GM12875 (cell line): ENCODE measurements around the gene TBX18.

Experiments
- H3K4me3 ChIP-seq: one replicate; pipeline ENCODE4 v1.5.1; 2011; ENCODE audit warnings: low read depth, low read length, control low read depth
- TF ChIP-seq, protein P1 (sequence below): IDR thresholded peaks from 2 replicates; pipeline ENCODE4 v1.5.1; 2011; ENCODE audit warnings: low read depth, mild to moderate bottlenecking, control low read depth, inconsistent platforms, low read length, moderate library complexity, borderline replicate concordance; ENCODE audit not compliant: insufficient read depth

TBX18 gene

DNA sequence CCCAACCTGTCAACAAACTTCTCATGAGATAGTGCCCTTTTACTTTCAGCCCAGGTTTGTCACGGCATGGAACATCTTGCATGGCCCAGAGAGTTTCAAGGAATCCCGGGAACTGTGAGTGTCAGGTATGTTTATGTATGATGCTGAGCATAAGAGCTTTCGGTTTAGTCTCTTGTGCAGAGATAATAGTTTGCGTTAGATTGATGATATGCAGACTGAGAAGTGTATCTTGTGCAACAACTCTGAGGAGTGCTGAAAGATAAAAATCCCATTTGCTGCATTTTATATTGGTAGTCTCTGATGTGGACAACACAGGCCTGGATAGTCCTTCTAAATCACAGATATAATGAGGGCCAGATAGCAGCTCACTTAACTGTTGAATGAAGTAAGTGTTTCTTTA, 99.0 kb downstream of the TBX18 start:
- no peak overlapping the region for H3K4me3 ChIP-seq
- TF ChIP-seq, protein P1, sequence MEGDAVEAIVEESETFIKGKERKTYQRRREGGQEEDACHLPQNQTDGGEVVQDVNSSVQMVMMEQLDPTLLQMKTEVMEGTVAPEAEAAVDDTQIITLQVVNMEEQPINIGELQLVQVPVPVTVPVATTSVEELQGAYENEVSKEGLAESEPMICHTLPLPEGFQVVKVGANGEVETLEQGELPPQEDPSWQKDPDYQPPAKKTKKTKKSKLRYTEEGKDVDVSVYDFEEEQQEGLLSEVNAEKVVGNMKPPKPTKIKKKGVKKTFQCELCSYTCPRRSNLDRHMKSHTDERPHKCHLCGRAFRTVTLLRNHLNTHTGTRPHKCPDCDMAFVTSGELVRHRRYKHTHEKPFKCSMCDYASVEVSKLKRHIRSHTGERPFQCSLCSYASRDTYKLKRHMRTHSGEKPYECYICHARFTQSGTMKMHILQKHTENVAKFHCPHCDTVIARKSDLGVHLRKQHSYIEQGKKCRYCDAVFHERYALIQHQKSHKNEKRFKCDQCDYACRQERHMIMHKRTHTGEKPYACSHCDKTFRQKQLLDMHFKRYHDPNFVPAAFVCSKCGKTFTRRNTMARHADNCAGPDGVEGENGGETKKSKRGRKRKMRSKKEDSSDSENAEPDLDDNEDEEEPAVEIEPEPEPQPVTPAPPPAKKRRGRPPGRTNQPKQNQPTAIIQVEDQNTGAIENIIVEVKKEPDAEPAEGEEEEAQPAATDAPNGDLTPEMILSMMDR: no peak

DNA sequence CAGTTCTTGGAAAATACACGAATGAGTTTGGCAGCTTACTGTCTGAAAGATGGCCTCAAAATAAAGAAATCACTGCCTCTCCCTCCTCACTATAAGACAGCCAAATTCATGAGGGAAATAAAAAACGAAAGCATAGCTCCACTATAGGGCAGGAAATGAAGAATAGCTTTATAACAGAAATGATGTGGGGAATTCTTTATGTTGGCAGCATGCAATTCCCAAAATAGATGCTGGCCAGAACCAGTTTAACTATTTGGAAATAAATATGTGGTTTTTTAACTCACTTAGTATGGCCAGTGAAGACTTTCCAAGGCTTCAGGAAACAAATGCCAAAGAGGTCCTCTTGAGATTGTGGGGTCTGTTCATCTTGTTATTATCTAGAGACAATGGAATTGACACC, 100.5 kb downstream of the TBX18 start:
- TF ChIP-seq, protein P1: no peak
- H3K4me3 ChIP-seq: no peak overlapping the region

DNA sequence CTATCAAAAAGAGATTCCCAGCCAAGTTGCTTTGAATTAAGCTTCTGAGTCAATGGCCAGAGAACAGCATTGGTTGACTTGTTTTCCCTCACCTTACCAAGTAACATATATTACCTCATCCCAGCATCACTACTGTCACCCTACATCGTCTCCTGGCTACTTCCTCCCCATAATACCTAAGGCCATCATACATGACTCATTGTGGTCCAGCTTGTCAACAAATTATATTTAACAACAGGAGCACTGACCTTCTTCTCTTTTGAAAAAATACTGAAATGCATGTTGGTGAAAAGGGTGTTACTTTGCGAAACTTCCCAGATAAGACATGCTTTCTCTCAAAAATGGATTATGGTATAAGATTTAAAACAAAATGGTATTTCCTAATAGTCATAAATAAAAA, 106.9 kb downstream of the TBX18 start:
- no peak overlapping the region for H3K4me3 ChIP-seq
- TF ChIP-seq, protein P1: no peak

DNA sequence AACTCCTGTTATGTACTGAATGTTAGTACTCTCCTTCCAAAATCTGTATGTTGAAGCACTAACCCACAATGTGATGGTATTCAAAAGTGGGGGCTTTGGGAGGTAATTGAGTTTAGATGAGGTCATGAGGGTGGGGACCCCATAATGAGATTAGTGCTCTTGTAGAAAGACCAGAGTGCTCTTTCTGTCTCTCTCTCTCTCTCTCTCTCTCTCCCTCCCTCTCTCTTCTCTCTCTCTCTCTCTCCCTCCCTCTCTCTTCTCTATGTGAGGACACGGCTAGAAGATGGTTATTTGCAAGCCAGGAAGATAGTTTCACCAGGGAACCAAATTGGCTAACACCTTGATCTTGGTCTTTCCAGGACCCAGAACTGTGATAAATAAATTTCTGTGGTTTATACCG, 107.4 kb downstream of the TBX18 start:
- TF ChIP-seq, protein P1: no peak
- no peak overlapping the region for H3K4me3 ChIP-seq

DNA sequence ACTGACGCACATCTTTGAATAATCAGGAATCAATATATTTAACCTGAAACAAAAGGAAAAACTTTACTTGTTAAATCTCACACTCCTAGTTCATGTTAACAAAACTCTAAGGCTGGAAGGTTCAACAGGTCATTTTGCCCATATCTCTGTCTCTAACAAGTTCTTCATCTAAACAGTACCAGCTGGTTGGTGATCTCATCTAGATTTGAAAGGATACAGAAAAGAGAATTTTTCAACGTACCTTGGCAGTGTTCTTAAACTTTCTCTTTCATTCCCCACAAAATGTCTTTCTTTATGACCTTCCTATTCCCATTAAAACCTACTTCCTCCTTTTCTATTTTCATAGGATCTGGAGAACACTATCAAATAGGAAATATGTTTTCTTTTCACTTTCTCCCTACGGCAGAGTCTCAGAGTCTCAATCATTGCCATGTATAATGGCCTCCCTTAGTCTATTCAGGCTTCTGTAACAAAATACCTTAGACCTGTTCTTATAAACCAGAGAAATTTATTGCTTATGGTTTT, 111.3 kb downstream of the TBX18 start:
- TF ChIP-seq, protein P1: no peak

DNA sequence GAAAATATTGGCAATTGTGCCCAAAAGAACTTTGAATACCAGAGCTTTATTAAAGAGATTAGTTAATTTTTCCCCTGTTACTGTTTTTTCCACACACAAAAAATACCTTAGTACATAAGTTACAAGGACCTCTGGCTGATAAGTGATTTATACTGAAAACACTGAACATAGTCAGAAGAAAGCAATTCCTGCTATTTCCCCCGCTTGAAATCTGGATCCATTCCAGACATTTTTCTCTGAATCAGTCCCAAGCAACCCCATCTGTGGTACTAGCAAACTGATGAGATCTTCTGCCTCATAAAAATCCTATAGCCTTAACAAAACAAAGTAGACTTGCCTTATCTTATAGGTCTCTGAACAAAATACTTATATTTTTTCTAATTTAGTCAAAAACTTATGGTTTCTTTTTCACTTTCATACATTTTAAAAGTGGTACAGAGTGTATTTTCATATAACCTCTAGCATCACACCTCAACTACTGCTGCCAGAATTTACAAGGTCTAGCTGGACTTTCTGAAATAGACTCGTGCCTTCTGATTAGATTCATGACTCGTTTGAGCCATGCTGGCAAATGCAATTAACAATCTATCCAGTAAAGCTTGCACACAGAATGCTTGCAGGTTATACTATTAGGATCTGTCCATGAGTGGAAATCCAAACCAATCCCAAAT, 111.9 kb downstream of the TBX18 start:
- TF ChIP-seq, protein P1: no peak
- H3K4me3 ChIP-seq: no peak overlapping the region

More for the DNA sequence above, 111.3 kb downstream of the TBX18 start:
- H3K4me3 ChIP-seq: no peak overlapping the region

DNA sequence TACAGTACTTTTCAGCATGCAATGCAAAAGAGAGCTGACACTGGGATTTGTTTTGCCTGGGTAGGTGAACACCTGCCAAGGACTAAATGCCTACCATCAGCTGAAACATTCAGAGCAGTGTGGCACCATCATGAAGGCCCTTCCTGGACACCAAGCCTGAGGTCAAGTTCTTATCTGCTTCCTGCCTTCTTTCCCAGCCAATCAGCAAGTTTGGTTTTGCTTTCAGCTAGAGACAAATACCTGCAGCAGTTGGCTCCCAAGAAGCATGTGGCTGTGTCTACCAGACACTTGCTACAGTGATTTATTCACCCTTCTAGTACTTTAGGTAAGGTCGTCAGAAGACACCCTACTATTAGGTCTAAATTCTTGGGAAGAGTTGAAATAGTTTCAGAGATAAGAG, 112.8 kb downstream of the TBX18 start:
- no peak overlapping the region for H3K4me3 ChIP-seq
- TF ChIP-seq, protein P1: no peak
